Psoas muscle (tissue), 8 donors: Measurements from ENCODE around the gene C16orf78. TPM values are rescaled to one million over a fixed set of nuclear protein-coding genes. Genes with fewer than 3 reads are reported as not detected.

Source experiments
- ATAC-seq, 4 donors: fragments of 200-7000 bp; cut with Tn5 transposase; one replicate each; pipeline ENCODE4 v1.9.1; 2020; ENCODE audit warnings: moderate library complexity in 3 of 4, mild to moderate bottlenecking in 2 of 4
- DNase-seq, 2 donors: peaks; one replicate each; pipeline ENCODE4 v3.0.0-alpha.2; 2020
- H3K27ac ChIP-seq: fragments of 200-600 bp; one replicate; pipeline ENCODE4 v1.8.0; 2022
- H3K27me3 ChIP-seq, 3 donors: fragments of 200-600 bp in 1 of 3; one replicate each; pipeline versions ENCODE4 v1.6.1 to v1.8.0; 2013 to 2022; ENCODE audit warnings: low read length in 2 of 3, mild to moderate bottlenecking in 2 of 3, moderate library complexity in 1 of 3; ENCODE audit not compliant: insufficient read depth in 3 of 3
- H3K36me3 ChIP-seq, 2 donors: fragments of 200-600 bp in 1 of 2; one replicate each; pipeline versions ENCODE4 v1.6.1 to v1.8.0; 2013 to 2022; ENCODE audit warnings: low read depth in 1 of 2, mild to moderate bottlenecking in 1 of 2, moderate library complexity in 1 of 2; ENCODE audit not compliant: insufficient read depth in 1 of 2
- H3K4me1 ChIP-seq: fragments of 200-600 bp; one replicate; pipeline ENCODE4 v1.8.0; 2022
- H3K4me3 ChIP-seq: fragments of 200-600 bp; one replicate; pipeline ENCODE4 v1.8.0; 2022; ENCODE audit warnings: mild to moderate bottlenecking
- H3K9me3 ChIP-seq: fragments of 200-600 bp; one replicate; pipeline ENCODE4 v1.8.0; 2022
- WGBS, 3 donors: extraction: QIAGEN DNeasy Blood & Tissue Kit; methylation state at CpG; one replicate each; pipeline versions ENCODE4 v1.1.6 to v1.1.7; 2013; 5-methylcytosine and 5-hydroxymethylcytosine counted together
- intact Hi-C, 2 donors: fragments of 100-400 bp; cut with DNase I; formaldehyde crosslinking; loops; one replicate each; pipeline versions ENCODE4 v1.11.0 to v1.14.2; 2022
- polyA plus RNA-seq, 3 donors: library from polyadenylated mRNA; stranded (reverse); fragments of 200-250 nt; gene quantifications; one replicate each; pipeline ENCODE4 v1.2.3, GENCODE V29; 2013
- total RNA-seq, 4 donors: library from RNA; stranded (reverse); fragmentation: NEBNext Ultra II Directional in 2 of 4; extraction: Animal tissue kit (Norgen Biotek cat#: 25700) in 2 of 4; gene quantifications; one replicate each; pipeline versions ENCODE4 v1.2.1 to v1.2.4, GENCODE V29; 2021 to 2023
- TF ChIP-seq, protein P1 (sequence below): fragments of 200-600 bp; IDR thresholded peaks from one replicate; pipeline ENCODE4 v1.8.0; 2022; ENCODE audit warnings: antibody characterized with exemption
- donor health status: healthy with polysubstance abuse.
- donor health status: DM: no; HTN: no; CAD: no; lungs with moderate emphysema.
- donor health status: Bipolar disorder and iron deficiency.
- donor health status: healthy.
- donor health status: DM: yes; HTN: yes; CAD: no.
- donor health status: DM: no; HTN: no; CAD: no.
- donor health status: DM: no; HTN: no; CAD: no.
- donor health status: DM: yes; HTN: yes; CAD: no.

The C16orf78 gene
- total and polyA plus RNA-seq, 7 donors, result not detected

DNA sequence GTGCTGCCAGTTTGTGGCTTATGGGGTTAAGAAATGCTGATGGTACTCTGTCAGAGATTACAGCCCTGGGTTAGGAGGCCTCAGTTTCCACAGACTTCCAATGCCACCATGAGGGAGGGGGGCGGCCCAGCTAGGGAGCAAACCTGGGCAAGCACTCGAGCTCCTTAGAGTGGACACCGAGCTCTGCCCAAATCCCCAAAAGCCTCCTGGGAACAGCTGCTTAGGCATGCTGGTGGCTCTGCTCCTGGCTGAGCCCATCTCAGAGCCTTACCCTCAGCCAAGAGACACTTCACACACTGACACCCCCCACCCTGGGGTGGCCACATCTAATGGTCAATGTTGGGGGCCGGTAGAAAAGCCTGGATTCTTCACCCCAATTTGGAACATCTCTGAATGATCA, 66.1 kb downstream of the C16orf78 start:
- Histone ChIP-seq H3K27ac (no peak overlapping the region), H3K4me1 (no peaks in the 10 kb centered on the region), H3K4me3 (no peak overlapping the region), H3K36me3 (no peaks in the 10 kb centered on the region), H3K27me3 (peaks cover 0 to 4% (median 0%) of the 10 kb centered on the region in 3 donors), H3K9me3 (no peaks in the 10 kb centered on the region)
- DNase-seq (no peak), ATAC-seq (no peak)
- WGBS, 3 donors, result 76 to 85% (median 84%) methylated on average over 3 to 4 of the region's 4 CpGs
- intact Hi-C loops, result no loop called here
- TF ChIP-seq, protein P1, sequence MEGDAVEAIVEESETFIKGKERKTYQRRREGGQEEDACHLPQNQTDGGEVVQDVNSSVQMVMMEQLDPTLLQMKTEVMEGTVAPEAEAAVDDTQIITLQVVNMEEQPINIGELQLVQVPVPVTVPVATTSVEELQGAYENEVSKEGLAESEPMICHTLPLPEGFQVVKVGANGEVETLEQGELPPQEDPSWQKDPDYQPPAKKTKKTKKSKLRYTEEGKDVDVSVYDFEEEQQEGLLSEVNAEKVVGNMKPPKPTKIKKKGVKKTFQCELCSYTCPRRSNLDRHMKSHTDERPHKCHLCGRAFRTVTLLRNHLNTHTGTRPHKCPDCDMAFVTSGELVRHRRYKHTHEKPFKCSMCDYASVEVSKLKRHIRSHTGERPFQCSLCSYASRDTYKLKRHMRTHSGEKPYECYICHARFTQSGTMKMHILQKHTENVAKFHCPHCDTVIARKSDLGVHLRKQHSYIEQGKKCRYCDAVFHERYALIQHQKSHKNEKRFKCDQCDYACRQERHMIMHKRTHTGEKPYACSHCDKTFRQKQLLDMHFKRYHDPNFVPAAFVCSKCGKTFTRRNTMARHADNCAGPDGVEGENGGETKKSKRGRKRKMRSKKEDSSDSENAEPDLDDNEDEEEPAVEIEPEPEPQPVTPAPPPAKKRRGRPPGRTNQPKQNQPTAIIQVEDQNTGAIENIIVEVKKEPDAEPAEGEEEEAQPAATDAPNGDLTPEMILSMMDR, result no peak

DNA sequence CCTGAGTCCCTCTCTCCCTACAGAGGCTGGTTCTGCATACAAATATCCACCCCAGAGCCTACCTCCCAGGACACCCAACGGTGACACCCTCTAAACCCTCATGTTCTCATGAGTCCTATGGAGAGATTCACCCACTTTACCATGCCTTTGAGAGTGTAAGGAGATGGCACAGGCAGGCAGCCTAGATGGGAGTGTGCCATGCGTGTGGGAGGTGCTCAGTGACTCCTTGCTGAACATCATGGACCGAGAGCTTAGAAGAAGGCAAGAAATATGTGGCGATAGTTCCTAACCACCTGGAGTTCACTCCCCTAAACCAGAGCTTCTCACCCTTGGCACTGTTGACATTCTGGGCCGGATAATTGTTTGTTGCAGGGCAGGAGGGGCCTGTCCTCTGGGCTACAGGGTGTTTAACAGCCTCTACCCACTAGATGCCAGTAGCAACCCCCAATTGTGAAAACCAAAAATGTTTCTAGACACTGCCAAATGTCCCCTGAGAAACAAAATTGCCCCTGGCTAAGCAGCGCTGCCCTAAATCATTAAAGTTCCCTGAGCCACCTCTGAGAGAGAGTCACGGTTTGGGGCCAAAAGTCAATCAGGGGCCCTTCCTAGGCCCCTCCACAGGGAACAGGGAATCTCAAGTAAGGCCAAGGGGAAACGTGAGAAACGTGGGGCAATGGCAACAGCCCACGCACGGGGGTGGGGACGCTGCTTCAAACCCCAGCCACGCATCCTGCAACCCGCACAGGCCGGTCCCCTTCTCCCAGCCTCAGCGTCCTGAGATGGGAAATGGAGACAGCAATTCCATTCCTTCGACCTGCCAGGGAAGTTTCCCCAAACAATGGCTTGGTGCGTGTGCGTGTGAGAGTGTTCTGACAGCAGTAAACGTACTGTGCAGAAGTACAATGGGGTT, 66.8 kb downstream of the C16orf78 start:
- 50 to 60% (median 55%) methylated on average over 20 of the region's 20 CpGs for WGBS, 3 donors
- H3K36me3 ChIP-seq, result no peaks in the 10 kb centered on the region
- H3K27ac ChIP-seq, result no peak overlapping the region
- ATAC-seq (peak in 1 of 4 donors; percentile 22), DNase-seq (no peak)
- H3K27me3 ChIP-seq, result peaks cover 0 to 4% (median 0%) of the 10 kb centered on the region in 3 donors
- no peaks in the 10 kb centered on the region for H3K4me1 ChIP-seq
- no peak overlapping the region for H3K4me3 ChIP-seq
- H3K9me3 ChIP-seq, result no peaks in the 10 kb centered on the region
- intact Hi-C loops, result no loop called here
- TF ChIP-seq, protein P1, result no peak

DNA sequence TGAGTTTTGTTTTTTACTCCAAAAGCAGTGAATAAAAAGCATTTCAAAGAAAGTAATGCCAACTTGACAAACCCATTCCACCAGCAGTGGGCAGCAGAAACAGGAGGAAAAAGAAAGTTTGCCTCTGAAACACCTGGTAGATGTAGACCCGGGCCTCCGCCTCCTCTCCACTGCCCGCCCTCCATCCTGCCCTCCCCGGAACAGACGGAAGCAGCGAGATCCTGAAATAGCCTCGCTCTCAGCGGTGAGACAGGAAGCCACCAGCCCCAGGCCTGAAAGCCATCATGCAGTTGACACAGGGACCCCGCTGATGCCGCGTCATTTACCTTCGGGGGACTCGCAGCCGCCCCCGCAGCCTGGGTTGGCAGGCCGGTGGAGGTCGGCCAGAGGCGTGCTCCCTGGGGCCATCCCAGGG, 67.8 kb downstream of the C16orf78 start:
- 41 to 45% (median 41%) methylated on average over 18 of the region's 18 CpGs for WGBS, 3 donors
- Histone ChIP-seq H3K36me3 (no peaks in the 10 kb centered on the region), H3K27ac (peak overlapping the region; percentile 9), H3K4me3 (no peak overlapping the region), H3K27me3 (peaks cover 0 to 4% (median 0%) of the 10 kb centered on the region in 3 donors), H3K4me1 (no peaks in the 10 kb centered on the region), H3K9me3 (no peaks in the 10 kb centered on the region)
- TF ChIP-seq, protein P1, result no peak
- ATAC-seq, result peak in 3 of 4 donors; percentile 23 to 38 (median 38)
- DNase-seq, result peak in 1 of 2 donors; percentile 39
- intact Hi-C loops, result no loop called here

DNA sequence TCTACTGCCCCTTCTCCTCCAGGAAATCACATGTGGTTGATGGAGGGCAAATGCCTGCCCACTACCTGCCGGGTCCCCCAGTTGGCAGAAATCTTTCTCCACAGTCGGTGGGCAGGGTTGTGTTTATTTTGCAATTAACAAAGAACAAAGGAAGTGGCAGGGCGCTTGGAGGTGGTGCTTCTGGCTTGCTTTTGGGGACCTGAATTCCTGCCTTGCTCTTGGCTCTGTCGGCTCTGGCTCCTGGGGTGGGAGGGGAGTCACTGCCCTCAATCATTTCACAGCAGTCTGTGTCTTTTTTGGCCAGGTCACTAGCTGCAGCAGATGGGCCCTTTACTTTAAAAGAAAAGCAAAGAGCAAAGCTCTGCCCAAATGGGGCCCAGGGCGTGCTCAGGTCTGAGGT, 69.2 kb downstream of the C16orf78 start:
- no peak for ATAC-seq
- intact Hi-C loops, result no loop called here
- H3K27ac ChIP-seq, result no peak overlapping the region

More for the DNA sequence above, 69.2 kb downstream of the C16orf78 start:
- no peaks in the 10 kb centered on the region for H3K4me1 ChIP-seq
- H3K27me3 ChIP-seq, result peaks cover 0 to 4% (median 0%) of the 10 kb centered on the region in 3 donors
- WGBS, 3 donors, result 64 to 68% (median 65%) methylated on average over 5 of the region's 5 CpGs
- TF ChIP-seq, protein P1, result no peak
- no peaks in the 10 kb centered on the region for H3K36me3 ChIP-seq
- no peak overlapping the region for H3K4me3 ChIP-seq
- DNase-seq, result no peak
- no peaks in the 10 kb centered on the region for H3K9me3 ChIP-seq
